Brain pericyte (primary cell): ENCODE results near the gene SIRPA.

Source experiments
- DNase-seq: peaks from one replicate; pipeline ENCODE4 v3.0.0-alpha.2; 2012; ENCODE audit warnings: low read depth, low spot score

The SIRPA gene

DNA sequence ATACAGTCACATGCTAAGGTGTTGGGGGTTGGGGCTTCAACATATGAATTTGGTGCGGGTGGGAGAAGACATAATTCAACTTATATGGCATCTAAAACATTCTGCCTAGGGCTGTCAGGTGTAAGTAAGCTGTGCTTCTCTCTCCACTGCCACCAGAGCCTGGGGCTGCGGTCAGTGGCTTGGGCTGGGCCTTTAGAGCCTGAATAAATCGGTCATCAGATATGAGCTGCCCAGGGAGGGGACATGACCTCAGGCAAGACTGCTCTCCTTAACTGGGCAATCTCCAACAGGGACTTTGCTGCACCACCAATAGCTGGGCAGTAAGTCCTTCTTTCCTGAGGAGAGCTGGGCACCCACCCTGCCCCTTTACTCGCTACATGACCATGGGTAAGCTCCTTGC lies 24.9 kb upstream of the SIRPA start:
- no peak for DNase-seq

DNA sequence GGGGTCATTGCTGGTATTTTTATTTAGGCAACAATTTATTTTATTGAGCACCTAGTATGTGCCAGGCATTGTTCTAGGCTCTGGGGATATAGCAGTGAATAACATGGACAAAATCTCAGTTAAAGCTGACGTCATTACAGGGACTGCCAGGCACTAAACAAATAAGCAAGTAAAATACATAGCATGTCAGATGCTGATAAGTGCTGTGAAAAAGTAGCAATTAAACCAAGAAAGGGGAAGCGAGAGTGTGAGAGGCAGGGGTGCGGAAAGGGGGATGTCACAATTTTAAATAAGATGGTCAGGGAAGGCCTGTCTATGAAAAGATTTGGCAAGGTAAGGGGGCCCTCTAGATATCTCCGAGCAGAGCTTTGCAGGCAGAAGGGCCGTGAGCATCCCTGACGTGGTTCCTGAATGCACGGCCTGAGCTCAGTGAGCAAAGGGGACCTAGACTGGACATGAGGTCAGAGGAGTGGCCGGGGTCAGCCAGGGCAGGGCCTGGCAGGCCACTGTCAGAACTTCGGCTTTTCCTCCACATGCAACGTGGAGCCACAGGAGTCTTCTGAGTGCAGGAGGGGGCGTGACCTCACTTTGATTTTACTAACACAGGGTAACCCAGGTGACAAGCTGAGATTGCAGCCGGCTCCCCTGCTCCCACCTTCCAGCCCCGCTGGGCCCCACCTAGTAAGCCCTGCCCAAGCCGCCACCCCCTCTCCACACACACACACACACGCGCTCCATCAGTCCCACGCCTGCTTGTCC lies 24.2 kb upstream of the SIRPA start:
- DNase-seq: no peak

DNA sequence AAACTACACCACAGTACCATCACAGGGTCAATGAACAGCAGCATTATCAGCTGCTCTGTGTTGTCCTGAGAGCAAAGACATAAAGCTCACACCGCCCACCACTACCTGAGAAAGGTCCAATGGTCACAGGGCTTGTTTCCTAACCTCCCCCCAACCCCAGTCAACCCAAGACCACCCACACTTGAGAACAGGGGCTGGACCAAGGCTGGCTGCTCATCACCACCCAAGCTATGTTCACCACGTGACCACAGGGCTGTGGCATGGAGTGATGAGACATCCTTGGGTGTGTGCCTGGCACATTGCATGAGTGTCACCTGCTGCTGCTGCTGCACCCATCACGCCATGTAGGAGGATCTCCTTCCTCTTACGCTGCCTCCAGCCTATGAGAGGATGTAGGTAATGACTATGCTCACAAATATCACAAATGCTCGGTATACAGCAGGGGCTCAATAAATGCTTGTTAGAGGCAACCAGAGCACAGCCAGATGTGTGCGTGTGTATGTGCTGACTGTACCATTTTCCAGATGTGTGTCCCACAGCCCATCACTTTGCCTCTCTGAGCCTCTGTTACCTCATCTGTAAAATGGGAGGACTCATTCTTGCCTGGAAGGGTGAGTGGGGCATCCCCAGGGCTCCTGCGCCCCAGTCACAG lies 23.3 kb upstream of the SIRPA start:
- no peak for DNase-seq

DNA sequence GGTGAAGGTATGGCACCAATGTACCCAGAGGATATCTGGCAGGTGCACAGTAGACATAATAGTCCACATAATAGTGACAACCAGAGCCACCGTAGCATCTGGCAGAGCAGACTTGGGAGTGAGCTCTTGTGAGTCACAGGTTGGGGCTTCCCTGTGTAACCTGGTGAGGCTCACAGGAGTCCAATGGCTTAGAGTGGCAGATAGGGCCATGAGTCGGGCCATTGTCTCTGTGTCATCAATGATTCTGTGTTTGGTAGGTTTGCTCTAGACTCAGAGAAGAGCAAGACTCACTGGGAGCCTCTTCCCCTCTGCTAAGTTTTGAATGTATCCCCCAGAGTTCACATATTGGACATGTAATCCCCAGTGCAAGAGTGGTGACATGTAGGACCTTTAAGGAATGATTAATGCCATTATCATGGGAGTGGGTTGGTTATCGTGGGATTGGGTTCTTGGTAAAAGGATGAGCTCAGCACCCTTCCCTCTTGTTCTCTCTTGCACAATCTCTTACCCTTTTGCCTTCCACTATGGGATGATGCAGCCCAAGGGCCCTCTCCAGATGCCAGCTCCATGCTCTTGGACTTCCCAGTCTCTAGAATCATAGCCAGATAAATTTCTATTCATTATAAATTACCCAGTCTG lies 22.6 kb upstream of the SIRPA start:
- DNase-seq: no peak

DNA sequence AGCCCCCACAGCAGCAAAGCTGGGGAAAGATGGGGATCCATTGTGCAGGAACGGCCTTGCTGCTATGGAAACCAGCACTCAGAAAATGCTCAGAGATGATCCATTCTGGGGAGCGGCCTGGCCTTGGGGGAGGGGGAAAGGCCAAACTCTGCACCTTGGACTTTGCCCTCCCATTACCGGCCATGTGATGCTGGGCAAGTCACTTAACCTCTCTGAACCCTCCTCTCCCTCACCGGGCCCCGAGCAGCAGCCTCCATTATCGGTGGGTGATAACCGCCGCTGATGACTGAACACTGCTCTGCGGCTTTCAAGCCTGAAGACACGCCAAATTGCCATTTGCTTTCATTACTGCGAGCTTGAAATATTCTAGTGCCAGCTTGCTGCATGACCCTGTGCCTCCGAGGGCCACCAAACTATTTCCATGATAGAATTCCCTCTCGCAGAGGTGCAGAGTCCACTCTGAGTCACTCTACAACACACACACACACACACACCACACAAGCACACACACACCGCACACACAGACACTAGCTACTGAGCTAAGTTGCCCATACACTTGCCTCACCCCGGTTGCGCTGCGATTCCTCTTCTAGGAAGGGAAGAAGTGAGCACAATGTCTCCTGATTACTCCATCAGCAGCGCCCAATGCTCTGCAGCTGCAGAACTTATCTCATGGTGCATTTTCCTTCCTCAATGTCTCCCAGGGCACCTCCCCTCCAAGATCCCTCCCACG lies 20.6 kb upstream of the SIRPA start:
- no peak for DNase-seq

DNA sequence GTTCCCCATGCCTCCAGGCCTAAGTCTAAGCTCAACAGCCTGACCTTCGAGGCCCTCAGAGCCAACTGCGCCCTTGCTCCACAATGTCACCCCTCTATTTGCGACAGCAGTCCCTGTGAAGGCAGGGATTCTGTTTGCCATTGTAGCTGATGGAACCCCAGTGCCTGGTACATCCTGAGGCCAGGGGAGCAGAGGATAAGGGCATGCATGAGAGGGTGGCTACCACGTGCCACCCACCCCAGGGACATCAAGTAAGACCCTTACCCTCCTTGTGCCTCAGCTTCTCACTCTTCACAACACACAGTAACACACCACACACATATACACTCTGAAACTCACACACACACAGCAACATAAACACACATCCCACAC lies 20.0 kb upstream of the SIRPA start:
- no peak for DNase-seq

DNA sequence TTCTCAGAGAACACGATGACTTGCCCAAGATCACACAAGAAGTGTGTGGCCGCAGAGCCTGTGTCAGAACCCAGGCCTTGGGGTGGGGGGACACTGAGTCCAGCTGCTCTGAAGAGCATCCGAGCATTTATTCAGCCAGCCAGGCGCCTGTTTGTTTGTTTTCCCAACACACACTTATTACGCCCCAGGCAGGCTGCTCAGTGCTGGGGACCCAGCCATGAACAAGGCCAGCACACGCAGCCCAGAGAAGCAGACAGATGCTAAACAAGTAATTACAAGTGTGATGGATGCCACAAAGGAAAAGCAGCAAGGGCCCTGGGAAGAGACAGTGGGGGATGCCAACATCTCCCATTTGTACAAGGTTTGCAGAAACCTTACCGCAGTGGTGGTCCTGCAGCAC lies 19.4 kb upstream of the SIRPA start:
- DNase-seq: no peak

DNA sequence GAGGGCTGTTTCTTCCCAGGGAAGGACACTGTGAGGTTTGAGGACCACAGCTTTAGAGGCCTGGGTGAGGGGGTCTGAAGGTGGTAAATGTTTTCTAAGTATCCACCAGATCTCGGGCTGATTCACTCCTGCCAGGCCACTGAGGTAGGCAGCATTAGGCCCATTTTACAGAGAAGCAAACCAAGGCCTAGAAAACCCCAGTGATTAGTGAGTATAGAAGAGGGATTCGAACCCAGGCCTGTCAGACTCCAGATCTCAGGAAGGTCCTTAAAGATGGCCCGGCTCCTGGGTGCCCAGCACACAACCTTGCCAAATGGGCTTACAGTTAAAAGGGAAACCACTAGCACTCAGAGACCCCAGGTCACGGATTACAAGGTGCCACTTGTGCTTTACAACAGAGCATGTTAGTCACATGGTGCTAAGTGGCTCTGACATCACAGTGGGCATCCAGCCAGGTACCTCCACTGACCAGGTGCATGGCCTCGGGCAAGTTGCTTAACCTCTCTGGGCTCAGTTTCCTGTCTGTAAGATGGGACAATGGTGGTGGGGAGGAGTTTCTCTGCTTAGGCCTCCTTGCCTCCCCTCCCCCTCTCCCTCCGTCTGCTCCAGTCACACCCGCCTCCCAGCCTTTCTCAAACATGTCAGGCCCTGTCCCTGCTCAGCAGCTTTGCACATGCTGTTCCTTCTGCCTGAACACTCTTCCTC lies 18.8 kb upstream of the SIRPA start:
- no peak for DNase-seq

DNA sequence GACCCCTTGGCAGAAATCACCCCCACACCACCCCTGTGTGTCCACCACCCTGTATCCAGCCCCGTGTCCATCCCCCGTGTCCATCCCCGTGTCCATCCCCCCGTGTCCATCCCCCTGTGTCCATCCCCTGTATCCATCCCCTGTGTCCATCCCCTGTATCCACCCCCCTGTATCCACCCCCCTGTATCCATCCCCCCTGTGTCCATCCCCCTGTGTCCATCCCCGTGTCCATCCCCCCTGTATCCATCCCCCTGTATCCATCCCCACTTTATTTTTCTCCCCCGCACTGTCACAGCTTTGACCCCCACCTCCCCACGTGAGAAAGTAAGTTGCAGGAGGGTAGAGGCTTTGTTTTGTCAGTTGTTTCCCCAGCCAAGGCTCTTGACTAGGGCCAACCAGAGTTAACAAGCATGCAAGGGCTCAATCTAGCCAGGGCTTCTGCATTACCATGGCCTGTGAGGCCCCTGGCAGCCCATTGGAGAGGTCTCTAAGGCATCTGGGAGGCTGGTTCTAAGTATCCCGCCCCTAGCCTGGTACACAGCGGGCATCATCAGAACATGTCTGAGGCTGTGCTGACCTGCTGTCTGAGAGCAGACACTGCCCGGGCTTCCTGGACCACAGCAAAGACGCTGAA lies 18.1 kb upstream of the SIRPA start:
- peak; percentile 30 for DNase-seq

DNA sequence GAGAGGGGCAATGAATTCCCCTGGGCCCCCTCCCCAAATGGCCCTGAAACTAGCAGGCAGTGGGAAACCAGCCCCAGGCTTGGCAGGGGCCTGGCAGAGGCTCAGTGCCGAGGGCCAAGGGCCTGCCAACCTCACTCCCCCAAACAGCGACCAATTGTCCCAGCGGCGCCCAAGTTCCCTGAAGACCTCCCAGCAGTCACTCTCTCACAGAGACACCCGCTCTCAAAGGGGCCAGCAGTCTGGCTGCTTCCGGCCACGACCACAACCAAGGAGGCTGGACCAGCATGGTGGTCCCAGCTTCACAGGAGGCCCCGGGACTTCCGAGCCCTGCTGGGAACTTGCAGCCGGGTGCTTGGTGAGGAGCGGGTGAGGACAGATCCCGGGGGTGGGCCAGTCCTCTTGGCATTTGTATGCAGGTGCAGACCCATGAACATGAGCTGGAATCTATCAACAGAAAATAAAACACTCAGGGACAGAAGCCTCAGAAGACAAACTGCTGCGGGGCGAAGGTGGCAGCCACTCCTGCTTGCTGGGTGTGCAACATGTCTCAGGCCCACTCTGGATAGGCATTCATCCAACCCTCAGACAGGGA lies 17.5 kb upstream of the SIRPA start:
- no peak for DNase-seq

DNA sequence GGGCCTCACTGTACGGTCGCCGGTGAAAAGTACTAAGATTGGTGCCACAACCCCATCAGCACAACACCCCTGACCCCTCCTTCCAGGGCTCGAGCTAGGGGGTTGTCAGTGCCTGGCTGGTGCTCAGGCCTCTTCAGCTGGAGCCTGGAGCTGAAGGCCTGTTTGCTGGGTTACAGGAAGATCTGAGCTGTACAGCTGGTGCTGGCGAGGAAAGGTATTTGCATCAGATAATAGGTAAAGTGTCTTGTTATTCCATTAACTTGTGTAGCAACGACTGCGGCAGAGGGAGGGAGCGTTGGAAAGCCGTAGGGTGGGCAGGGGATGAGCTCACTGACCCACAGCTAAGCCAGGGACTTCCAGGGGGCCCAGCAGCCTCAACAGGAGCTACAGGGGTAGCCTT lies 15.8 kb upstream of the SIRPA start:
- DNase-seq: no peak

DNA sequence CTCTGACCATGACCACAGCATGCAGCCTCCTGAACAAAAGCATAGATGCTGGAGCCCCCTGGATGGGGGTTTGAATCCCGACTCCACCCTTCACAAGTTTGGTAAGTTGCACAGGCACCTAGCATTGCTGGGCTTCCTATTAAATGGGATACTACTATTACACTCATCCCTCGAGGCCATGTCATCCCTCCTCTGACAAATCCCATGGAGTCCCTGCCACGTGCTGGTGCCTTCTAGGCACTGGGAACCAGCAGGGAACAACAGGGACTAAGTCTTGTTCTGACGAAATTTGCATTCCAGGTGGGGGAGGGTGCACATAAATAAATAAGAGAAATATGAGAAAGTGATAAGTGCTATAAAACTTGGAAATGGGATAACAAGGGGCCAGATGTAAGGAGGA lies 15.3 kb upstream of the SIRPA start:
- DNase-seq: no peak

DNA sequence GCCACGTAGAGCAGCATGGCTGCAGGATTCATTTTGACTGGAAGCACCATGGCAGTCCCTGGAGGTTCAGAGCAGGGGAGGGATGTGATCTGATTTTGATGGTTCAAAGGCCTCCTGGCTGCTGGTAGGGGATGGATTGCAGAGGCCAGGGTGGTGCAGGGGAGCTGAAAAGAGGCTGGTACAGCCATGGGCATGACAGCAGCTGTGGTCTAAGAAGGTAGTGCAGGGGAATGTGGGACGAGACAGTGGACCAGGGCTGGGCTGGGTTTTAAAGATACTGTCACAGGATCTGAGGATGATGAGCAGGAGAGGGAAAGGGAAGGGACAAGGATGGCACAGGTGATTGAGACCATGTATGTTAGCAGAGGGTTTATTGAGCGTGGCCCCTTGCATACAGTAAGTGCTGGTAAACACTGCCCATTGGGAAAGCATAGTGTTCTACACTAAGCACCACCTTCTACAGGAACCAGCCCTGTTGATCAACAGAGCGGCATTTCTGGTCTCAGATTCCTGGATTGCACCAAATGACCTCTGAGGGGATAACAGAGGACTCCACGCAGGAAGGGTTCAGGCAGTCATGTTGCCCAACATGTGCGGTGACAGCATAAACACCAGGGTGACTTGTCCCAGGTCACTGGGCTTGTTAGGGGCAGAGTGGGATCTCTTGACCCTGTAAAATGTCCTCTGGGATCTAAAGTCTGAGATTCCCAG lies 14.5 kb upstream of the SIRPA start:
- no peak for DNase-seq

DNA sequence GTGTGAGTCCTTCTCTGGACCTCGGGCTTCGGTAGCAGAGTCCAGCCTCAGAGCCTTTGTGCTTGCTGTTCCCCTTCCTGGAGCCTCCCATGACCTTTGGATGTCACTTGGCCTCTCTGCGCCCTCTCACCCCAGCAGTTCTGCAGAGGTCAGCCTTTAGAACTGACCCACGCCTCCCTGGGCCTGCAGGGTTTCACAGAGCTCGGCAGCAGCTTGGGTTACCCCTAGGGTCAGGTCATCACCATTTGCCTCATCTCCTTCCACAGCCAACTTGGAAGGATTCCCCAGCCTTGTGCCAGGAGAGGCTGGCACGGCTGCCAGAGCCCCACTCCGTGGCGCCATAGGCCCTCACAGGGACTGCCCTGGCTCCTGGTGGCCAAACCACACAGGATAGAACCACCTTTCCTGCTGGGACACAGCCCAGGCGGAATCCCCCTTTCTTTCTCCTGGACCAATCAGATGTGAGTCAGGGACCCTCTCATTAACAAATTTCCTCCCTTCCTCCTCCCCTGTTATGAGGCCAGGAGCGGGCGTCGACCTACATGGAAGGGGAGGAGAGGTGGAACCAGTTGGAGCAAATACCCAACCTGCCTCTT lies 13.9 kb upstream of the SIRPA start:
- DNase-seq: no peak

DNA sequence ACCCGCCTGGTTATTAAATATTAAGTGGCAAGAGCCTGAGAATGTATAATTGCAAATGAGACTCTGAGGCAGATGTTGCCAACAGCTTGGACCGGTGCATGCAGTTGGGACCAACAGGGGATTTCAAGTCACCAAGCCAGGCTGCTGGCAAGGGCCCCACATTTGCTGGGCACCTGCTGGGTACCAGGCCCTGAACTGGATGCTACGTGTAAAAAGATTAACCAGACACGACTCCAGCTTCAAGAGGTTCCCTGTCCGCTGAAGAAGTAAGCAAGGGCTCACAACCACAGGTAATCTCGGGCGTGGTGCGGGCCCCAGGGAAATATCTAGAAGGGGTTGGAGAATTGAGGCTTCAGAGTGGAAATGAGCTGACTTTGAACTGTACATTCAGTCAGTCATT lies 13.2 kb upstream of the SIRPA start:
- DNase-seq: no peak

DNA sequence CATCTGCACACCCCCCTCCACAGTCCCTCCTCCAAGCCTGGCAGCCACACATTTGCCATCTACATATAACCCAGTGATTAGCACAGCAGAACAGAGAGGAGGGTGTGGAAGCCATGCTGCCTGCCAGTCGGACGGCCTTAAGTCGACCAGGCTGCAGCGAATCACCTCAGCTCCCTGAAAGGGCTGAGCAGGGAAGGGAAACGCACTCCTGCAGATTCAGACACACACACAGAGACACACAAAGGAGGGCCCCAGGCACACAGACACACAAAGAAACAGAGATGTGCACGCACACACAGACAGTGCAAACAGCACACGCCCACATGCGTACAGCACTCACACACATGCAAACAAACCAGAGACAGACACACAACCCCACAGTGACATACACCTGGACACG lies 11.2 kb upstream of the SIRPA start:
- no peak for DNase-seq

DNA sequence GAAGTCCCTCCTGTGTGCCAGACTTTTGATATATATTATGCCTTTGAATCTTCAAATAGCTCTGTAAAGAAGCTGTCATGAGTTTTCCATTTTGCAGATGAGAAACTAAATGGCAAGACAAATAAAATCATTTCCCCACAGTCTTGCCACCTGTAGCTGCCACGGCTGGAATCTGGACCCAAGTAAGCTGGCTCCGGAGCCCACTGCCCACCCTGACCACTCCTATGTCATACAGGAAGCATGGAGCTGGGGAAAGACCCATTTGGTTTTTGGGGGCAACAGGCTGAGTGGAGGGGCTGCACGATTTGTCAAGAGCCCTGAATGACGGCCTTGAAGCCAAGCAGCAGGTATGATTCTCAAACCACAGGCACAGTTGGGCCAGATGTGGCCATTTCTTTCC lies 10.0 kb upstream of the SIRPA start:
- no peak for DNase-seq

DNA sequence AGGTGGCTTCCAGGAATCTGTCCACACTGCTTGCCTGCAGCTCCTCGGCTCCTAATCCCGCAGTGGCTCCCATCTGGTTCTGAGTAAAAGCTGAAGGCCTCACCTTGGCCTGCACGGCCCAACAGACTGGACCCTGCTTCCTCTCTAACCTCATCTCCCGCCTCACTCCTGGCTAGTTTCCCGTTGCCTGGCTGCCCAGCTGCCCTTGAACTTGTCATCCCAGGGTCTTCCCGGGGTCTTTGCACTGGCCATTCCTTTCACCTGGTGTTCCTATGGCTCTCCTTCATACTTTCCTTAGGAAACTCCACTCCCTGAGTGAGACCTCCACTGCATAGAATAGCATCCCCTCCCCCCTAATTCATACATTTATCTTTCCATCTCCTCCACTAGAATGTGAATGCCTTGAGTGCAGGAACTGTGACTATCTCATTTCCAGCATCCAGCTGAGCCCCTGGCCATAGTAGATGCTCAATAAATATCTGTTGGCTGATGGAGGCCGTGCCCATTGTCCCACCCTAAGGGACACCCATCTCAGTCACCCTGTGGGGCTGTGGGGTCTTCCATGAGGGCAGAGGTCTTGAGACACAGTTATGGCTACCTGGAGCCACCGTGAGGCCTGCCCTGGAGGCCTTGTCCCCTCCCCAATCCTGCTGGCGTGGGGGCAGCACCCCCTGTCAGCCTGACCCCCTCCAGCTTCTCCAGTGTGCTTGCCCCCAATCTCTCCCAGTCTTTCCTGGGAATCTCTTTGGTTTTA lies 9.1 kb upstream of the SIRPA start:
- DNase-seq: no peak

DNA sequence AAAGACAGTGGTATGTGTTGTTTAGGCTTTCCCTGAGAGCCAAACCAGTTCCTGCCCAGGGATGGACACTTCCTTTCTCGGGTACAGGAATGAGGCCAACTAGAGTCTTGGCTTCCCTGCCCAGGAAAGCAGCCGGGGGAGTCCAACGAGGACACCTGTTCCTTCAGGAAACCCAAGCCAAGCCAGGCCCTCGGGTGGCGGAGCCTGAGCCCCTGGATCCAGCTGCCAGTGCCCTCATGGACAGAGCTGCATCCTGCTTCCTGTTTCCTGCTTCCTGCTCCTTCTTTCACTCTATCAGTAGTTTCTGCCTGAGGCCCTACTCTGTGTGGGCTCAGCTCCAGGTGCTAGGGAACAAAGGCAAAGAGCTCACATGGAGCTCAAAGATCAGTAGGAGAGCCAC lies 7.9 kb upstream of the SIRPA start:
- no peak for DNase-seq
